Gastrocnemius medialis (tissue), 4 donors: ENCODE data around the gene PTCD3.

Experiments used
- POLR2A ChIP-seq, 2 donors: fragments of 450-650 bp; IDR thresholded peaks; one replicate each; pipeline ENCODE4 v1.6.1; 2017; ENCODE audit warnings: antibody characterized with exemption in 2 of 2, mild to moderate bottlenecking in 2 of 2, moderate library complexity in 2 of 2
- TF ChIP-seq, protein P1 (sequence below), 5 experiments: fragments of 450-650 bp in 3 of 5; fragments of 200-600 bp in 2 of 5; sonication (generic) in 2 of 5; IDR thresholded peaks in 4 of 5; conservative IDR thresholded peaks in 1 of 5; 1 replicate in 4 of 5; 2 replicates in 1 of 5; pipeline ENCODE4 v1.5.1; 2016 to 2019; ENCODE audit warnings: antibody characterized with exemption in 5 of 5, mild to moderate bottlenecking in 3 of 5, moderate library complexity in 3 of 5

DNA sequence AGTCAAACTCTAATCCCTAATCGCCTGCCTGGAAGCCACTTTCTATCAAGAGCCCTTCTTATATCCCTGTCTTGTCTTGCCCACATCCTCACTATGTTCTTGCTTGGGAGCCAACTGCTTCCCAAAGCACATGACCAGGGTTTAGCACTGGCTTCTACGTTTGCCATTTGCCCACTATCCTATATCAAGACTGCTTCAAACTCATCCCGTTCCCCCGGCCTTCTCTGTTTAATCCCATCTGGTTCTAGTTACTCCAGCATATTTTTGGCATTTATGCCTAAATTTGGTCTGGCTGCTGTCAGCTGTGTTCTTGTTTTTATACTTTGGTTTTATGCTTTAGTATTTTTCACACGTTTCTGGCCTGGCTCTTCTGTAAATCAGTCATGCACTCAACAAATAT lies 40.5 kb upstream of the PTCD3 start:
- TF ChIP-seq, protein P1, sequence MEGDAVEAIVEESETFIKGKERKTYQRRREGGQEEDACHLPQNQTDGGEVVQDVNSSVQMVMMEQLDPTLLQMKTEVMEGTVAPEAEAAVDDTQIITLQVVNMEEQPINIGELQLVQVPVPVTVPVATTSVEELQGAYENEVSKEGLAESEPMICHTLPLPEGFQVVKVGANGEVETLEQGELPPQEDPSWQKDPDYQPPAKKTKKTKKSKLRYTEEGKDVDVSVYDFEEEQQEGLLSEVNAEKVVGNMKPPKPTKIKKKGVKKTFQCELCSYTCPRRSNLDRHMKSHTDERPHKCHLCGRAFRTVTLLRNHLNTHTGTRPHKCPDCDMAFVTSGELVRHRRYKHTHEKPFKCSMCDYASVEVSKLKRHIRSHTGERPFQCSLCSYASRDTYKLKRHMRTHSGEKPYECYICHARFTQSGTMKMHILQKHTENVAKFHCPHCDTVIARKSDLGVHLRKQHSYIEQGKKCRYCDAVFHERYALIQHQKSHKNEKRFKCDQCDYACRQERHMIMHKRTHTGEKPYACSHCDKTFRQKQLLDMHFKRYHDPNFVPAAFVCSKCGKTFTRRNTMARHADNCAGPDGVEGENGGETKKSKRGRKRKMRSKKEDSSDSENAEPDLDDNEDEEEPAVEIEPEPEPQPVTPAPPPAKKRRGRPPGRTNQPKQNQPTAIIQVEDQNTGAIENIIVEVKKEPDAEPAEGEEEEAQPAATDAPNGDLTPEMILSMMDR (IDR thresholded peaks at IDR 0.05 in 4 of 5, conservative IDR thresholded peaks at IDR 0.05 in 1 of 5): no peak
- no peak for TF ChIP-seq POLR2A (IDR thresholded peaks at IDR 0.05)
